Measurements from ENCODE around the gene MXD1.

- TF ChIP-seq, protein P1, sequence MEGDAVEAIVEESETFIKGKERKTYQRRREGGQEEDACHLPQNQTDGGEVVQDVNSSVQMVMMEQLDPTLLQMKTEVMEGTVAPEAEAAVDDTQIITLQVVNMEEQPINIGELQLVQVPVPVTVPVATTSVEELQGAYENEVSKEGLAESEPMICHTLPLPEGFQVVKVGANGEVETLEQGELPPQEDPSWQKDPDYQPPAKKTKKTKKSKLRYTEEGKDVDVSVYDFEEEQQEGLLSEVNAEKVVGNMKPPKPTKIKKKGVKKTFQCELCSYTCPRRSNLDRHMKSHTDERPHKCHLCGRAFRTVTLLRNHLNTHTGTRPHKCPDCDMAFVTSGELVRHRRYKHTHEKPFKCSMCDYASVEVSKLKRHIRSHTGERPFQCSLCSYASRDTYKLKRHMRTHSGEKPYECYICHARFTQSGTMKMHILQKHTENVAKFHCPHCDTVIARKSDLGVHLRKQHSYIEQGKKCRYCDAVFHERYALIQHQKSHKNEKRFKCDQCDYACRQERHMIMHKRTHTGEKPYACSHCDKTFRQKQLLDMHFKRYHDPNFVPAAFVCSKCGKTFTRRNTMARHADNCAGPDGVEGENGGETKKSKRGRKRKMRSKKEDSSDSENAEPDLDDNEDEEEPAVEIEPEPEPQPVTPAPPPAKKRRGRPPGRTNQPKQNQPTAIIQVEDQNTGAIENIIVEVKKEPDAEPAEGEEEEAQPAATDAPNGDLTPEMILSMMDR (IDR thresholded peaks at IDR 0.05; ENCODE audit: low read depth, low read length, missing input control) = no peak
- TF ChIP-seq RAD21 (IDR thresholded peaks at IDR 0.05) = no peak
- TF ChIP-seq, protein P2, sequence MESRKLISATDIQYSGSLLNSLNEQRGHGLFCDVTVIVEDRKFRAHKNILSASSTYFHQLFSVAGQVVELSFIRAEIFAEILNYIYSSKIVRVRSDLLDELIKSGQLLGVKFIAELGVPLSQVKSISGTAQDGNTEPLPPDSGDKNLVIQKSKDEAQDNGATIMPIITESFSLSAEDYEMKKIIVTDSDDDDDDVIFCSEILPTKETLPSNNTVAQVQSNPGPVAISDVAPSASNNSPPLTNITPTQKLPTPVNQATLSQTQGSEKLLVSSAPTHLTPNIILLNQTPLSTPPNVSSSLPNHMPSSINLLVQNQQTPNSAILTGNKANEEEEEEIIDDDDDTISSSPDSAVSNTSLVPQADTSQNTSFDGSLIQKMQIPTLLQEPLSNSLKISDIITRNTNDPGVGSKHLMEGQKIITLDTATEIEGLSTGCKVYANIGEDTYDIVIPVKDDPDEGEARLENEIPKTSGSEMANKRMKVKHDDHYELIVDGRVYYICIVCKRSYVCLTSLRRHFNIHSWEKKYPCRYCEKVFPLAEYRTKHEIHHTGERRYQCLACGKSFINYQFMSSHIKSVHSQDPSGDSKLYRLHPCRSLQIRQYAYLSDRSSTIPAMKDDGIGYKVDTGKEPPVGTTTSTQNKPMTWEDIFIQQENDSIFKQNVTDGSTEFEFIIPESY (IDR thresholded peaks at IDR 0.05) = no peak
- TF ChIP-seq GABPA (IDR thresholded peaks at IDR 0.05 in 1 of 2, conservative IDR thresholded peaks at IDR 0.05 in 1 of 2) = no peak
- TF ChIP-seq JUND (IDR thresholded peaks at IDR 0.05) = no peak
- TF ChIP-seq, protein P3, sequence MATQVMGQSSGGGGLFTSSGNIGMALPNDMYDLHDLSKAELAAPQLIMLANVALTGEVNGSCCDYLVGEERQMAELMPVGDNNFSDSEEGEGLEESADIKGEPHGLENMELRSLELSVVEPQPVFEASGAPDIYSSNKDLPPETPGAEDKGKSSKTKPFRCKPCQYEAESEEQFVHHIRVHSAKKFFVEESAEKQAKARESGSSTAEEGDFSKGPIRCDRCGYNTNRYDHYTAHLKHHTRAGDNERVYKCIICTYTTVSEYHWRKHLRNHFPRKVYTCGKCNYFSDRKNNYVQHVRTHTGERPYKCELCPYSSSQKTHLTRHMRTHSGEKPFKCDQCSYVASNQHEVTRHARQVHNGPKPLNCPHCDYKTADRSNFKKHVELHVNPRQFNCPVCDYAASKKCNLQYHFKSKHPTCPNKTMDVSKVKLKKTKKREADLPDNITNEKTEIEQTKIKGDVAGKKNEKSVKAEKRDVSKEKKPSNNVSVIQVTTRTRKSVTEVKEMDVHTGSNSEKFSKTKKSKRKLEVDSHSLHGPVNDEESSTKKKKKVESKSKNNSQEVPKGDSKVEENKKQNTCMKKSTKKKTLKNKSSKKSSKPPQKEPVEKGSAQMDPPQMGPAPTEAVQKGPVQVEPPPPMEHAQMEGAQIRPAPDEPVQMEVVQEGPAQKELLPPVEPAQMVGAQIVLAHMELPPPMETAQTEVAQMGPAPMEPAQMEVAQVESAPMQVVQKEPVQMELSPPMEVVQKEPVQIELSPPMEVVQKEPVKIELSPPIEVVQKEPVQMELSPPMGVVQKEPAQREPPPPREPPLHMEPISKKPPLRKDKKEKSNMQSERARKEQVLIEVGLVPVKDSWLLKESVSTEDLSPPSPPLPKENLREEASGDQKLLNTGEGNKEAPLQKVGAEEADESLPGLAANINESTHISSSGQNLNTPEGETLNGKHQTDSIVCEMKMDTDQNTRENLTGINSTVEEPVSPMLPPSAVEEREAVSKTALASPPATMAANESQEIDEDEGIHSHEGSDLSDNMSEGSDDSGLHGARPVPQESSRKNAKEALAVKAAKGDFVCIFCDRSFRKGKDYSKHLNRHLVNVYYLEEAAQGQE (IDR thresholded peaks at IDR 0.05) = no peak
- TF ChIP-seq HNF4G (IDR thresholded peaks at IDR 0.05) = no peak
- TF ChIP-seq EGR1 (IDR thresholded peaks at IDR 0.05; ENCODE audit: low read depth in 2 of 2) = no peak
- TF ChIP-seq SP1 (IDR thresholded peaks at IDR 0.05) = no peak
- no peak for TF ChIP-seq YY1 (IDR thresholded peaks at IDR 0.05)
- TF ChIP-seq MAX (IDR thresholded peaks at IDR 0.05) = no peak
- no peak for TF ChIP-seq ATF3 (IDR thresholded peaks at IDR 0.05)
These were observed 28.3 kb downstream of the MXD1 start for GRCh38 chr2:69943000-69943842.

Data from liver (tissue), 3 donors.